Upper lobe of left lung (tissue), 6 donors: ENCODE data around the gene PLXNA2. TPM values are rescaled to one million over a fixed set of nuclear protein-coding genes. Genes with fewer than 3 reads are reported as not detected.

ENCODE experiments used
- ATAC-seq, 2 donors: fragments of 200-7000 bp; cut with Tn5 transposase; one replicate each; pipeline ENCODE4 v1.9.1; 2022; ENCODE audit warnings: mild to moderate bottlenecking in 2 of 2, moderate library complexity in 2 of 2; ENCODE audit not compliant: low FRiP score in 2 of 2
- DNase-seq, 2 donors: peaks; one replicate each; pipeline ENCODE4 v3.0.0-alpha.2; 2019 to 2020
- H3K27ac ChIP-seq, 4 donors: fragments of 200-600 bp; sonication (generic); one replicate each; pipeline ENCODE4 v1.5.1; 2016 to 2019
- H3K27me3 ChIP-seq, 4 donors: fragments of 200-600 bp; sonication (generic); one replicate each; pipeline ENCODE4 v1.5.1; 2017 to 2019
- H3K36me3 ChIP-seq, 4 donors: fragments of 200-600 bp; sonication (generic); one replicate each; pipeline ENCODE4 v1.5.1; 2016 to 2019
- H3K4me1 ChIP-seq, 4 donors: fragments of 200-600 bp; sonication (generic); one replicate each; pipeline ENCODE4 v1.5.1; 2018 to 2019
- H3K4me3 ChIP-seq, 4 donors: fragments of 200-600 bp; sonication (generic); one replicate each; pipeline ENCODE4 v1.5.1; 2017 to 2019; ENCODE audit warnings: mild to moderate bottlenecking in 2 of 4, moderate library complexity in 1 of 4
- H3K9me3 ChIP-seq, 4 donors: fragments of 200-600 bp; sonication (generic); one replicate each; pipeline ENCODE4 v1.5.1; 2018 to 2019
- EP300 ChIP-seq, 4 donors: sonication (generic); formaldehyde crosslinking; IDR thresholded peaks; one replicate each; pipeline ENCODE4 v1.5.1; 2017; ENCODE audit warnings: antibody characterized with exemption in 4 of 4, control low read depth in 2 of 4
- POLR2A ChIP-seq, 4 donors: fragments of 450-650 bp; IDR thresholded peaks; one replicate each; pipeline ENCODE4 v1.5.1; 2016 to 2017; ENCODE audit warnings: antibody characterized with exemption in 4 of 4, mild to moderate bottlenecking in 2 of 4
- POLR2AphosphoS5 ChIP-seq, 2 donors: sonication (generic); formaldehyde crosslinking; IDR thresholded peaks; one replicate each; pipeline ENCODE4 v1.5.1; 2017; ENCODE audit warnings: antibody characterized with exemption in 2 of 2
- WGBS, 2 donors: methylation state at CpG; one replicate each; pipeline ENCODE4 v1.1.5; 2017 to 2018; 5-methylcytosine and 5-hydroxymethylcytosine counted together
- total RNA-seq, 6 donors: library from RNA; depleted of rRNA in 4 of 6; stranded (reverse); fragments of >200 nt in 4 of 6; gene quantifications; one replicate each; pipeline versions ENCODE4 v1.1.0 to v1.2.1, GENCODE V29; 2016 to 2021
- TF ChIP-seq, protein P1 (sequence below), 6 experiments: fragments of 450-650 bp in 4 of 6; fragments of 200-600 bp in 2 of 6; sonication (generic) in 2 of 6; IDR thresholded peaks; one replicate each; pipeline ENCODE4 v1.5.1; 2016 to 2019; ENCODE audit warnings: antibody characterized with exemption in 6 of 6
- donor health status: DM: no; HTN: no; CAD: no; lungs with moderate emphysema.
- donor health status: DM: no; HTN: yes; CAD: no; lungs with severe emphysema.

Gene PLXNA2
- total RNA-seq, 6 donors from 2014 or later = 77.5 to 150 (median 101) TPM

DNA sequence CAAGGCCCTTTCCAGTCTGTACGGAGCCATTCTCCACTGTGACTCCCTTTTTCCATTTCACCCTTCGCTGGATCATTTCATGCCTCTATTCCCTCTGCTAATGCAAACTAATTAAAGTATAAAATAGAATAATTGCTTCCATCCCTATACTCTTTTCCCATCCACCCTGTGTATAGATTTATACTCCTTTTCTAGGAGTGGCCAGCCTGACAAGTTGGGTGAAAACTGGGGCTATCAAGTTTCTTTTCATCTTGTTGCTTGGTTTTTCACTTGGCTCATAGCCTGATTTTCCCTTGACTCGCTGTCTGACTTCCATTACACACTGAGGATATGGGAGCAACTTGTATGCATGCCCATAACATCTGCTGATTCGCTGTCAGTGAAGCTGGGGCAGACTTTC is 107.0 kb downstream of the PLXNA2 start:
- H3K27me3 ChIP-seq = no peaks in the 10 kb centered on the region
- H3K27ac ChIP-seq = no peak overlapping the region
- peaks cover 0 to 39% (median 24%) of the 10 kb centered on the region in 4 donors for H3K36me3 ChIP-seq
- TF ChIP-seq EP300 (IDR thresholded peaks at IDR 0.05) (no peak), POLR2A (IDR thresholded peaks at IDR 0.05) (no peak), POLR2AphosphoS5 (IDR thresholded peaks at IDR 0.05) (no peak)
- TF ChIP-seq, protein P1, sequence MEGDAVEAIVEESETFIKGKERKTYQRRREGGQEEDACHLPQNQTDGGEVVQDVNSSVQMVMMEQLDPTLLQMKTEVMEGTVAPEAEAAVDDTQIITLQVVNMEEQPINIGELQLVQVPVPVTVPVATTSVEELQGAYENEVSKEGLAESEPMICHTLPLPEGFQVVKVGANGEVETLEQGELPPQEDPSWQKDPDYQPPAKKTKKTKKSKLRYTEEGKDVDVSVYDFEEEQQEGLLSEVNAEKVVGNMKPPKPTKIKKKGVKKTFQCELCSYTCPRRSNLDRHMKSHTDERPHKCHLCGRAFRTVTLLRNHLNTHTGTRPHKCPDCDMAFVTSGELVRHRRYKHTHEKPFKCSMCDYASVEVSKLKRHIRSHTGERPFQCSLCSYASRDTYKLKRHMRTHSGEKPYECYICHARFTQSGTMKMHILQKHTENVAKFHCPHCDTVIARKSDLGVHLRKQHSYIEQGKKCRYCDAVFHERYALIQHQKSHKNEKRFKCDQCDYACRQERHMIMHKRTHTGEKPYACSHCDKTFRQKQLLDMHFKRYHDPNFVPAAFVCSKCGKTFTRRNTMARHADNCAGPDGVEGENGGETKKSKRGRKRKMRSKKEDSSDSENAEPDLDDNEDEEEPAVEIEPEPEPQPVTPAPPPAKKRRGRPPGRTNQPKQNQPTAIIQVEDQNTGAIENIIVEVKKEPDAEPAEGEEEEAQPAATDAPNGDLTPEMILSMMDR (IDR thresholded peaks at IDR 0.05) = no peak
- ATAC-seq (no peak), DNase-seq (no peak)
- H3K4me3 ChIP-seq = no peak overlapping the region
- H3K9me3 ChIP-seq = no peaks in the 10 kb centered on the region
- WGBS, 2 donors = 81 to 84% methylated on average over 4 of the region's 4 CpGs
- H3K4me1 ChIP-seq = peaks cover 12 to 20% (median 16%) of the 10 kb centered on the region in 4 donors

DNA sequence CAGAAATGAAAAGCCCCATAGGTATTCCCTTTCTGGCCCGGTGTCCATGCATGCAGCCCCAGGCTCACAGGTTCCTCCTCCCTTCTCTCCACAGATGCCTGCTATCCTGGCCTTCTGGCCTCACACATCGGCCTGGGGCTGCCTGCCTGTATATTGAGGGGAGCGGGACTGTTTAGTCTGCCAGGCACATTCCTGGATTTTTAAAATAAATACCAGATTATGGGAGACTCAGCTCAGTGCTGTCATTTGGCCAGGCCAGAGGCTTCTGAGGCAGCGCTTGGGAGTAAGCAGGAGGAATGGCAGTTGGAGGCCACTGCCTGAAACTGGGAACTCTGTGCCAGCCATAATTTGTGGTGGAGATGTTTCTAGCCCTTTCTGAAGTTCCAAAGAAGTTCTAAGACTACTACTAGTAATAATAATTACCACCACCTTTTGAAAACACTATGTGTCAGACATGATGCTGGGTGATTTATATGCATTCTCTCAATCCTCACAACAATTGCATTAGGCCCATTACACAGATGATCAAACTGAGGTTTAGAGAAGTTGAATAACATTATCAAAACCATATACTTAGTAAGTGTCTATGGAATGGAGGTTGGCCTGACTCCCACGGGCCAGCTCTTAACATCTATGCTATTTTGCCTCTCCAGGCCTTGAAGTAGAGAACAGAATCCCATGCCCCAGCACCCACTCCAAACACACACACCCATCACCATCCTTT is 107.6 kb downstream of the PLXNA2 start:
- no peak overlapping the region for H3K4me3 ChIP-seq
- H3K9me3 ChIP-seq = no peaks in the 10 kb centered on the region
- peaks cover 12 to 22% (median 20%) of the 10 kb centered on the region in 4 donors for H3K4me1 ChIP-seq
- no peaks in the 10 kb centered on the region for H3K27me3 ChIP-seq
- TF ChIP-seq, protein P1 (IDR thresholded peaks at IDR 0.05) = no peak
- no peak for TF ChIP-seq POLR2AphosphoS5 (IDR thresholded peaks at IDR 0.05)
- TF ChIP-seq EP300 (IDR thresholded peaks at IDR 0.05) = no peak
- no peak for TF ChIP-seq POLR2A (IDR thresholded peaks at IDR 0.05)
- DNase-seq = no peak
- peaks cover 0 to 34% (median 20%) of the 10 kb centered on the region in 4 donors for H3K36me3 ChIP-seq
- H3K27ac ChIP-seq = peak overlapping the region in 3 of 4 donors; percentile 11 to 24 (median 19)
- WGBS, 2 donors = 63 to 82% methylated on average over 5 of the region's 5 CpGs
- ATAC-seq = no peak

DNA sequence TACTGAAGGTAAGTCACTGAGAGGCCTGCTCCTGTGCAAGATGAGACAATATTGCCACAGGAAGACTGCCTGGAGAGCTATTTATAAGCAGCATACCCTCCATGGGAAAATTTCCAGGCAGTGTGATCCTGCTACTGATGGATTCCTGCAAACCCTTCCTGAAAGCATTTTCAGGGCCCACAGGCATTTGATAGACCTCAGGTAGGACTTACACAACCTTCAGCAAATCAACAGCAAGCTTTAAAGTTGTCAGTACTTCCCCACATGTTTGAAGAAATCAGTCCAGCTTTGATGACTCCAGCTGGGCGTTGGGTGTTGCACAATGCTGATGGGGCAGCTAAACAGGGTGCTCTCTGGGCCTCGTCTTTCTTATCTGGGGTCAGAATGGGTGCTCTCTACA is 108.8 kb downstream of the PLXNA2 start:
- Histone ChIP-seq H3K27ac (peak overlapping the region in 1 of 4 donors; percentile 18), H3K9me3 (no peaks in the 10 kb centered on the region), H3K4me1 (peaks cover 12 to 22% (median 20%) of the 10 kb centered on the region in 4 donors), H3K4me3 (no peak overlapping the region), H3K36me3 (peaks cover 0 to 31% (median 10%) of the 10 kb centered on the region in 4 donors), H3K27me3 (no peaks in the 10 kb centered on the region)
- ATAC-seq = peak in 1 of 2 donors; percentile 19
- peak in 1 of 2 donors; percentile 48 for DNase-seq
- TF ChIP-seq POLR2A (IDR thresholded peaks at IDR 0.05) (no peak), EP300 (IDR thresholded peaks at IDR 0.05) (no peak)
- WGBS, 2 donors = 15 to 34% methylated on average over 2 of the region's 2 CpGs

DNA sequence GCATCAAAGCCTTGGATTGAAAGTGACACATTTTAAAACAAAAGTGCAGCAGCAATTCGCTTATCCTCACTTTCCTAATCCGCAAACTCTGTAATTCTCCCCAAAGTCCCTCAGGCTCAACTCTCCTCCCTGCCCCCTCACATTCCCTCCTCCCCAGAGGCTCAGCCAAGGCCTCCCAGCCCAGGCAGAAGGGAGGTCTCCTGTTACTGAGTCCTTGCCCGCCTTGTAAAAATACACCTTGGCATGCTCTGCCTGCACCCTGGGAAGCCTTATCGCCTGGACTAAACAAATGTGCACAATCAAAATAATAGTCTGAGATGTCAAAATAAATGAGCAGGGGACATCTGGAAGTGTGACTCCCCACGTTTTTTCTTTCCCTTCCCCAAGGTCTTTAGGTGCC is 109.7 kb downstream of the PLXNA2 start:
- no peak overlapping the region for H3K4me3 ChIP-seq
- WGBS, 2 donors = 71 to 75% methylated on average over 5 of the region's 5 CpGs
- peak overlapping the region in 1 of 4 donors; percentile 18 for H3K27ac ChIP-seq
- peaks cover 12 to 22% (median 20%) of the 10 kb centered on the region in 4 donors for H3K4me1 ChIP-seq
- peaks cover 0 to 23% (median 6%) of the 10 kb centered on the region in 4 donors for H3K36me3 ChIP-seq
- H3K9me3 ChIP-seq = no peaks in the 10 kb centered on the region
- H3K27me3 ChIP-seq = no peaks in the 10 kb centered on the region
- DNase-seq (no peak), ATAC-seq (no peak)
- TF ChIP-seq POLR2AphosphoS5 (IDR thresholded peaks at IDR 0.05) (no peak), POLR2A (IDR thresholded peaks at IDR 0.05) (no peak), EP300 (IDR thresholded peaks at IDR 0.05) (no peak)
- TF ChIP-seq, protein P1 (IDR thresholded peaks at IDR 0.05) = no peak

DNA sequence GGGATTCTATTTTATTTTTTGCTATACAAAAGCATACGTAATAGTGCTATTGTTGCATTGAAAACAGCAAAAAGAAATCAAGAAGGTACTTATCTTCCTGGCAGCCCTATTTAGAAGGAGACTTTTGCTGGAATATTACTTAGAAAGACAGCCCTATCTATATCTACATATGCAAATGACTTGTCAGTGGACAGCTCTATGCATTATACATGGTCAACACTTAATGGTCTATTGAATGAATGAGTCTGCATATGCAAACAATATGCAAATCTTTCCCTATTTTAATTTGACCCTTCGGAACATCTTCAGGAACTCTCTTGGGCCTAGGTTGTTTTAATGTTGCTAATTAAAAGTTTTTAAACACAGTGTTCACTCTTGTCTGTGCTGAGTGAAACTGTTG is 110.8 kb downstream of the PLXNA2 start:
- H3K36me3 ChIP-seq = peaks cover 0 to 21% (median 4%) of the 10 kb centered on the region in 4 donors
- no peak for TF ChIP-seq POLR2A (IDR thresholded peaks at IDR 0.05)
- TF ChIP-seq, protein P1 (IDR thresholded peaks at IDR 0.05) = no peak
- no peak for TF ChIP-seq EP300 (IDR thresholded peaks at IDR 0.05)
- TF ChIP-seq POLR2AphosphoS5 (IDR thresholded peaks at IDR 0.05) = no peak
- H3K27ac ChIP-seq = no peak overlapping the region
- no peak for DNase-seq
- no peak for ATAC-seq
- H3K9me3 ChIP-seq = no peaks in the 10 kb centered on the region
- H3K27me3 ChIP-seq = no peaks in the 10 kb centered on the region
- WGBS, 2 donors = 88 to 92% methylated on average over 2 of the region's 2 CpGs
- no peak overlapping the region for H3K4me3 ChIP-seq
- peaks cover 12 to 22% (median 20%) of the 10 kb centered on the region in 4 donors for H3K4me1 ChIP-seq
